Measurements from ENCODE around the gene ZER1.

ZER1 gene

GRCh38 chr9:128742401-128742800, 29.3 kb downstream of the ZER1 start:
- DNase-seq (ENCODE audit: extremely low read depth, low read depth), result no peak
- no peak for TF ChIP-seq CTCF (IDR thresholded peaks at IDR 0.05; ENCODE audit: low read depth, low read length, missing control alignments)
- H3K4me3 ChIP-seq (replicated peaks; ENCODE audit: low read depth, low read length), result no peak overlapping the region

- no peak for TF ChIP-seq CTCF (IDR thresholded peaks at IDR 0.05; ENCODE audit: low read depth, low read length, missing control alignments)
- no peak overlapping the region for H3K4me3 ChIP-seq (replicated peaks; ENCODE audit: low read depth, low read length)
- DNase-seq (ENCODE audit: extremely low read depth, low read depth), result no peak
Measured at GRCh38 chr9:128735373-128735772, 36.4 kb downstream of the ZER1 start.

GRCh38 chr9:128733256-128733655, 38.5 kb downstream of the ZER1 start:
- H3K4me3 ChIP-seq (replicated peaks; ENCODE audit: low read depth, low read length), result no peak overlapping the region
- peak; percentile 74 for DNase-seq (ENCODE audit: extremely low read depth, low read depth)

GRCh38 chr9:128732576-128732975, 39.2 kb downstream of the ZER1 start:
- DNase-seq (ENCODE audit: extremely low read depth, low read depth), result no peak
- H3K4me3 ChIP-seq (replicated peaks; ENCODE audit: low read depth, low read length), result no peak overlapping the region
- no peak for TF ChIP-seq CTCF (IDR thresholded peaks at IDR 0.05; ENCODE audit: low read depth, low read length, missing control alignments)

More at GRCh38 chr9:128733256-128733655, 38.5 kb downstream of the ZER1 start:
- peak; percentile 93 for TF ChIP-seq CTCF (IDR thresholded peaks at IDR 0.05; ENCODE audit: low read depth, low read length, missing control alignments)

GRCh38 chr9:128731691-128732090, 40.0 kb downstream of the ZER1 start:
- DNase-seq (ENCODE audit: extremely low read depth, low read depth), result no peak
- H3K4me3 ChIP-seq (replicated peaks; ENCODE audit: low read depth, low read length), result no peak overlapping the region
- no peak for TF ChIP-seq CTCF (IDR thresholded peaks at IDR 0.05; ENCODE audit: low read depth, low read length, missing control alignments)

GRCh38 chr9:128731093-128731492, 40.6 kb downstream of the ZER1 start:
- TF ChIP-seq CTCF (IDR thresholded peaks at IDR 0.05; ENCODE audit: low read depth, low read length, missing control alignments), result no peak
- no peak overlapping the region for H3K4me3 ChIP-seq (replicated peaks; ENCODE audit: low read depth, low read length)
- no peak for DNase-seq (ENCODE audit: extremely low read depth, low read depth)

GRCh38 chr9:128729766-128730517, 41.8 kb downstream of the ZER1 start:
- no peak for TF ChIP-seq CTCF (IDR thresholded peaks at IDR 0.05; ENCODE audit: low read depth, low read length, missing control alignments)
- H3K4me3 ChIP-seq (replicated peaks; ENCODE audit: low read depth, low read length), result no peak overlapping the region
- DNase-seq (ENCODE audit: extremely low read depth, low read depth), result no peak
